GM23338 (cell line): ENCODE data around the gene PPP6R3. TPM values are rescaled to one million over a fixed set of nuclear protein-coding genes. Genes with fewer than 3 reads are reported as not detected.

Experiments
- ATAC-seq: fragments of 200-7000 bp; cut with Tn5 transposase; 3 replicates; pipeline ENCODE4 v1.9.1; 2020
- DNase-seq: peaks from one replicate; pipeline ENCODE4 v3.0.0-alpha.2; 2015; ENCODE audit warnings: low spot score
- H2AFZ ChIP-seq: fragments of 200-600 bp; sonication (generic); 2 replicates; pipeline ENCODE4 v1.8.0; 2016; ENCODE audit warnings: antibody characterized with exemption, mild to moderate bottlenecking, moderate library complexity
- H3F3A ChIP-seq: fragments of 200-600 bp; sonication (generic); replicated peaks from 2 replicates; pipeline ENCODE4 v1.8.0; 2017; ENCODE audit warnings: antibody characterized with exemption, mixed run types, low read depth
- H3K27ac ChIP-seq: fragments of 200-600 bp; sonication (generic); 2 replicates; pipeline ENCODE4 v1.6.1; 2016; ENCODE audit warnings: low read depth
- H3K27me3 ChIP-seq: fragments of 200-600 bp; sonication (generic); 2 replicates; pipeline ENCODE4 v1.8.0; 2016; ENCODE audit warnings: mild to moderate bottlenecking, mixed run types, moderate library complexity; ENCODE audit not compliant: insufficient read depth
- H3K36me3 ChIP-seq: fragments of 200-600 bp; sonication (generic); 2 replicates; pipeline ENCODE4 v1.8.0; 2016; ENCODE audit warnings: mild to moderate bottlenecking; ENCODE audit not compliant: insufficient read depth
- H3K4me1 ChIP-seq: fragments of 200-600 bp; sonication (generic); 2 replicates; pipeline ENCODE4 v1.8.0; 2016; ENCODE audit warnings: mild to moderate bottlenecking, moderate library complexity; ENCODE audit not compliant: insufficient read depth
- H3K4me2 ChIP-seq: fragments of 200-600 bp; sonication (generic); 2 replicates; pipeline ENCODE4 v1.7.1; 2017; ENCODE audit warnings: mixed run types
- H3K4me3 ChIP-seq: fragments of 200-600 bp; sonication (generic); 2 replicates; pipeline ENCODE4 v1.6.1; 2016; ENCODE audit warnings: mixed run types
- H3K79me2 ChIP-seq: fragments of 200-600 bp; sonication (generic); replicated peaks from 2 replicates; pipeline ENCODE4 v1.8.0; 2017; ENCODE audit warnings: mild to moderate bottlenecking; ENCODE audit not compliant: insufficient read depth
- H3K9me2 ChIP-seq: fragments of 200-600 bp; sonication (generic); 2 replicates; pipeline ENCODE4 v1.8.0; 2017; ENCODE audit not compliant: insufficient read depth
- H4K20me1 ChIP-seq: fragments of 200-600 bp; sonication (generic); replicated peaks from 2 replicates; pipeline ENCODE4 v1.8.0; 2017; ENCODE audit warnings: mild to moderate bottlenecking; ENCODE audit not compliant: insufficient read depth
- H3K27ac Mint-ChIP-seq: 2 replicates; pipeline ENCODE4 v1.8.0; 2020; ENCODE audit warnings: inconsistent platforms, mild to moderate bottlenecking, moderate library complexity, mixed read lengths
- H3K27me3 Mint-ChIP-seq: 3 replicates; pipeline ENCODE4 v1.8.0; 2022; ENCODE audit warnings: low read depth, mild to moderate bottlenecking, moderate library complexity, mixed read lengths, inconsistent platforms; ENCODE audit not compliant: insufficient read depth, poor library complexity
- H3K36me3 Mint-ChIP-seq: 3 replicates; pipeline ENCODE4 v1.8.0; 2021; ENCODE audit warnings: low read depth, mild to moderate bottlenecking, inconsistent platforms, moderate library complexity, mixed read lengths
- H3K4me1 Mint-ChIP-seq: 3 replicates; pipeline ENCODE4 v1.8.0; 2020; ENCODE audit warnings: mild to moderate bottlenecking, inconsistent platforms, mixed read lengths
- H3K4me3 Mint-ChIP-seq: 3 replicates; pipeline ENCODE4 v1.8.0; 2021; ENCODE audit warnings: moderate library complexity, mild to moderate bottlenecking, inconsistent platforms, mixed read lengths
- H3K9me3 Mint-ChIP-seq: 3 replicates; pipeline ENCODE4 v1.8.0; 2020; ENCODE audit warnings: moderate library complexity, mild to moderate bottlenecking, inconsistent platforms, mixed read lengths
- CTCF ChIP-seq, 2 experiments: fragments of 200-600 bp in 1 of 2; sonication (generic) in 1 of 2; conservative IDR thresholded peaks; 2 replicates each; pipeline versions ENCODE4 v1.5.1 to v1.6.1; 2016 to 2017; ENCODE audit warnings: antibody characterized with exemption in 2 of 2, low read depth in 2 of 2, mild to moderate bottlenecking in 2 of 2, moderate library complexity in 1 of 2
- EZH2 ChIP-seq: fragments of 200-600 bp; sonication (generic); IDR thresholded peaks from one replicate; pipeline ENCODE4 v1.8.0; 2017; ENCODE audit warnings: antibody characterized with exemption, mild to moderate bottlenecking, low read depth; ENCODE audit not compliant: unreplicated experiment
- EZH2phosphoT487 ChIP-seq: fragments of 200-600 bp; sonication (generic); IDR thresholded peaks from one replicate; pipeline ENCODE4 v1.8.1; 2018; ENCODE audit warnings: antibody characterized with exemption; ENCODE audit not compliant: unreplicated experiment
- NANOG ChIP-seq: IDR thresholded peaks from 2 replicates; pipeline ENCODE4 v1.6.1; 2016; ENCODE audit warnings: antibody characterized with exemption, borderline replicate concordance
- POLR2AphosphoS5 ChIP-seq: IDR thresholded peaks from 2 replicates; pipeline ENCODE4 v1.6.1; 2016; ENCODE audit warnings: antibody characterized with exemption, low read depth
- STAT1 ChIP-seq: IDR thresholded peaks from one replicate; pipeline ENCODE4 v1.6.1; 2016; ENCODE audit warnings: antibody characterized with exemption; ENCODE audit not compliant: unreplicated experiment
- ZNF331 ChIP-seq: fragments of 250-450 bp; sonication (Bioruptor Pico); IDR thresholded peaks from 2 replicates; pipeline ENCODE4 v1.5.0; 2020; ENCODE audit warnings: low read depth, mild to moderate bottlenecking, moderate library complexity
- polyA plus RNA-seq: library from polyadenylated mRNA; unstranded; fragments of >200 nt; fragmentation: Nextera tagmentation; extraction: Ambion mirVana; gene quantifications from 2 replicates; pipeline ENCODE4 v1.2.1, GENCODE V29; 2016
- total RNA-seq: library from RNA; depleted of rRNA; stranded (reverse); fragments of >200 nt; shearing (Covaris generic); gene quantifications from 2 replicates; pipeline ENCODE4 v1.2.3, GENCODE V29; 2014
- TF ChIP-seq, protein P1 (sequence below): fragments of 250-450 bp; sonication (Bioruptor Pico); IDR thresholded peaks from 2 replicates; pipeline ENCODE4 v1.5.0; 2020; ENCODE audit warnings: mild to moderate bottlenecking, moderate library complexity
- TF ChIP-seq, protein P2 (sequence below): IDR thresholded peaks from 2 replicates; pipeline ENCODE4 v1.6.1; 2016; ENCODE audit warnings: antibody characterized with exemption

PPP6R3 gene
- total and polyA plus RNA-seq, 2 experiments from 2014 or later: 170 to 268 TPM

- H3K4me1 Mint-ChIP-seq: peaks cover 2% of the 10 kb centered on the region; the same call in 2 of the 3 replicates
Observed at GRCh38 chr11:68575025-68575665, 114.6 kb downstream of the PPP6R3 start.

GRCh38 chr11:68579455-68579854 is 118.9 kb downstream of the PPP6R3 start:
- Histone ChIP-seq H3K4me2 (no peak overlapping the region), H3K4me3 (no peak overlapping the region), H3K27ac (no peak overlapping the region), H4K20me1 (peaks cover 21% of the 10 kb centered on the region), H3K36me3 (peaks cover 26% of the 10 kb centered on the region; the same call in 1 of the 2 replicates), H3K9me2 (no peaks in the 10 kb centered on the region), H3K27me3 (no peaks in the 10 kb centered on the region), H3K79me2 (peaks cover 3% of the 10 kb centered on the region), H3K4me1 (no peaks in the 10 kb centered on the region), H3F3A (peaks cover 14% of the 10 kb centered on the region), H2AFZ (no peak overlapping the region)
- H3K27ac Mint-ChIP-seq: no peak overlapping the region
- no peak for DNase-seq
- H3K4me1 Mint-ChIP-seq: peaks cover 4% of the 10 kb centered on the region; the same call in 2 of the 3 replicates
- no peak overlapping the region for H3K4me3 Mint-ChIP-seq
- H3K9me3 Mint-ChIP-seq: no peaks in the 10 kb centered on the region
- ATAC-seq: no peak
- peaks cover 5% of the 10 kb centered on the region for H3K27me3 Mint-ChIP-seq
- peaks cover 57% of the 10 kb centered on the region for H3K36me3 Mint-ChIP-seq
- TF ChIP-seq, protein P1, sequence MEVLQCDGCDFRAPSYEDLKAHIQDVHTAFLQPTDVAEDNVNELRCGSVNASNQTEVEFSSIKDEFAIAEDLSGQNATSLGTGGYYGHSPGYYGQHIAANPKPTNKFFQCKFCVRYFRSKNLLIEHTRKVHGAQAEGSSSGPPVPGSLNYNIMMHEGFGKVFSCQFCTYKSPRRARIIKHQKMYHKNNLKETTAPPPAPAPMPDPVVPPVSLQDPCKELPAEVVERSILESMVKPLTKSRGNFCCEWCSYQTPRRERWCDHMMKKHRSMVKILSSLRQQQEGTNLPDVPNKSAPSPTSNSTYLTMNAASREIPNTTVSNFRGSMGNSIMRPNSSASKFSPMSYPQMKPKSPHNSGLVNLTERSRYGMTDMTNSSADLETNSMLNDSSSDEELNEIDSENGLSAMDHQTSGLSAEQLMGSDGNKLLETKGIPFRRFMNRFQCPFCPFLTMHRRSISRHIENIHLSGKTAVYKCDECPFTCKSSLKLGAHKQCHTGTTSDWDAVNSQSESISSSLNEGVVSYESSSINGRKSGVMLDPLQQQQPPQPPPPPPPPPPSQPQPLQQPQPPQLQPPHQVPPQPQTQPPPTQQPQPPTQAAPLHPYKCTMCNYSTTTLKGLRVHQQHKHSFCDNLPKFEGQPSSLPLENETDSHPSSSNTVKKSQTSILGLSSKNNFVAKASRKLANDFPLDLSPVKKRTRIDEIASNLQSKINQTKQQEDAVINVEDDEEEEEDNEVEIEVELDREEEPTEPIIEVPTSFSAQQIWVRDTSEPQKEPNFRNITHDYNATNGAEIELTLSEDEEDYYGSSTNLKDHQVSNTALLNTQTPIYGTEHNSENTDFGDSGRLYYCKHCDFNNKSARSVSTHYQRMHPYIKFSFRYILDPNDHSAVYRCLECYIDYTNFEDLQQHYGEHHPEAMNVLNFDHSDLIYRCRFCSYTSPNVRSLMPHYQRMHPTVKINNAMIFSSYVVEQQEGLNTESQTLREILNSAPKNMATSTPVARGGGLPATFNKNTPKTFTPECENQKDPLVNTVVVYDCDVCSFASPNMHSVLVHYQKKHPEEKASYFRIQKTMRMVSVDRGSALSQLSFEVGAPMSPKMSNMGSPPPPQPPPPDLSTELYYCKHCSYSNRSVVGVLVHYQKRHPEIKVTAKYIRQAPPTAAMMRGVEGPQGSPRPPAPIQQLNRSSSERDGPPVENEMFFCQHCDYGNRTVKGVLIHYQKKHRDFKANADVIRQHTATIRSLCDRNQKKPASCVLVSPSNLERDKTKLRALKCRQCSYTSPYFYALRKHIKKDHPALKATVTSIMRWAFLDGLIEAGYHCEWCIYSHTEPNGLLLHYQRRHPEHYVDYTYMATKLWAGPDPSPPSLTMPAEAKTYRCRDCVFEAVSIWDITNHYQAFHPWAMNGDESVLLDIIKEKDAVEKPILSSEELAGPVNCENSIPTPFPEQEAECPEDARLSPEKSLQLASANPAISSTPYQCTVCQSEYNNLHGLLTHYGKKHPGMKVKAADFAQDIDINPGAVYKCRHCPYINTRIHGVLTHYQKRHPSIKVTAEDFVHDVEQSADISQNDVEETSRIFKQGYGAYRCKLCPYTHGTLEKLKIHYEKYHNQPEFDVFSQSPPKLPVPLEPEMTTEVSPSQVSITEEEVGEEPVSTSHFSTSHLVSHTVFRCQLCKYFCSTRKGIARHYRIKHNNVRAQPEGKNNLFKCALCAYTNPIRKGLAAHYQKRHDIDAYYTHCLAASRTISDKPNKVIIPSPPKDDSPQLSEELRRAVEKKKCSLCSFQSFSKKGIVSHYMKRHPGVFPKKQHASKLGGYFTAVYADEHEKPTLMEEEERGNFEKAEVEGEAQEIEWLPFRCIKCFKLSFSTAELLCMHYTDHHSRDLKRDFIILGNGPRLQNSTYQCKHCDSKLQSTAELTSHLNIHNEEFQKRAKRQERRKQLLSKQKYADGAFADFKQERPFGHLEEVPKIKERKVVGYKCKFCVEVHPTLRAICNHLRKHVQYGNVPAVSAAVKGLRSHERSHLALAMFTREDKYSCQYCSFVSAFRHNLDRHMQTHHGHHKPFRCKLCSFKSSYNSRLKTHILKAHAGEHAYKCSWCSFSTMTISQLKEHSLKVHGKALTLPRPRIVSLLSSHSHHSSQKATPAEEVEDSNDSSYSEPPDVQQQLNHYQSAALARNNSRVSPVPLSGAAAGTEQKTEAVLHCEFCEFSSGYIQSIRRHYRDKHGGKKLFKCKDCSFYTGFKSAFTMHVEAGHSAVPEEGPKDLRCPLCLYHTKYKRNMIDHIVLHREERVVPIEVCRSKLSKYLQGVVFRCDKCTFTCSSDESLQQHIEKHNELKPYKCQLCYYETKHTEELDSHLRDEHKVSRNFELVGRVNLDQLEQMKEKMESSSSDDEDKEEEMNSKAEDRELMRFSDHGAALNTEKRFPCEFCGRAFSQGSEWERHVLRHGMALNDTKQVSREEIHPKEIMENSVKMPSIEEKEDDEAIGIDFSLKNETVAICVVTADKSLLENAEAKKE (CRISPR knock-in tag): no peak
- TF ChIP-seq, protein P2, sequence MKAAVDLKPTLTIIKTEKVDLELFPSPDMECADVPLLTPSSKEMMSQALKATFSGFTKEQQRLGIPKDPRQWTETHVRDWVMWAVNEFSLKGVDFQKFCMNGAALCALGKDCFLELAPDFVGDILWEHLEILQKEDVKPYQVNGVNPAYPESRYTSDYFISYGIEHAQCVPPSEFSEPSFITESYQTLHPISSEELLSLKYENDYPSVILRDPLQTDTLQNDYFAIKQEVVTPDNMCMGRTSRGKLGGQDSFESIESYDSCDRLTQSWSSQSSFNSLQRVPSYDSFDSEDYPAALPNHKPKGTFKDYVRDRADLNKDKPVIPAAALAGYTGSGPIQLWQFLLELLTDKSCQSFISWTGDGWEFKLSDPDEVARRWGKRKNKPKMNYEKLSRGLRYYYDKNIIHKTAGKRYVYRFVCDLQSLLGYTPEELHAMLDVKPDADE: no peak
- TF ChIP-seq STAT1: no peak

More at GRCh38 chr11:68575025-68575665, 114.6 kb downstream of the PPP6R3 start:
- no peak overlapping the region for H3K27ac Mint-ChIP-seq
- H3K36me3 Mint-ChIP-seq: peaks cover 75% of the 10 kb centered on the region
- Histone ChIP-seq H3K27me3 (no peaks in the 10 kb centered on the region), H3K36me3 (peaks cover 26% of the 10 kb centered on the region; the same call in 1 of the 2 replicates), H3K9me2 (no peaks in the 10 kb centered on the region), H4K20me1 (peaks cover 14% of the 10 kb centered on the region), H3K4me3 (no peak overlapping the region), H2AFZ (no peak overlapping the region), H3K4me1 (no peaks in the 10 kb centered on the region), H3F3A (no peaks in the 10 kb centered on the region), H3K27ac (no peak overlapping the region), H3K4me2 (no peak overlapping the region), H3K79me2 (peaks cover 30% of the 10 kb centered on the region)
- no peak for DNase-seq
- H3K27me3 Mint-ChIP-seq: peaks cover 2% of the 10 kb centered on the region
- TF ChIP-seq EZH2 (no peak), ZNF331 (no peak), EZH2phosphoT487 (no peak), POLR2AphosphoS5 (no peak), NANOG (no peak), CTCF (conservative IDR thresholded peaks at IDR 0.05; ENCODE audit: low read depth in 2 of 2) (no peak)
- TF ChIP-seq, protein P2: no peak
- ATAC-seq: no peak
- no peaks in the 10 kb centered on the region for H3K9me3 Mint-ChIP-seq
- H3K4me3 Mint-ChIP-seq: no peak overlapping the region
